GM12872 (cell line): ENCODE data around the gene NCAPH2.

ENCODE experiments used
- CTCF ChIP-seq: IDR thresholded peaks from 3 replicates; pipeline ENCODE4 v1.5.1; 2011; ENCODE audit warnings: low read depth, mild to moderate bottlenecking, low read length, moderate library complexity; ENCODE audit not compliant: insufficient read depth

The NCAPH2 gene

DNA sequence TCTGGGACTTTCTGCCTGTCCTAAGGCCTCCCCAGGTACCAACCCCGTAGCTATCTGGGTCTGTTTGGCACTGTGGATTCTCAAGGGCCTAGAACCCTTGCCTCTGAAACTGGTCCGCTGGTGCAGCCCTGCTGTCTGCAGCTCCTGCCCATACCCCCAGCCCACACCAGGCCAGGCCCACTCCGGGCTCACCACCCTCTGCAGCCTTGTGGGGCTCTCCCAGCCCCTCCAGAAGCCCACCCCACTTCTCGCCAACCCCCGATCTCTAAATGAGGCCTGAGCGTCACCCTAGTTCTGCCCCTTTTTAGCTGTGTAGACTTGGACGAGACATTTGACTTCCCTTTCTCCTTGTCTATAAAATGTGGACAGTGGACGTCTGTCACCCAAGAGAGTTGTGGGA lies 42.4 kb downstream of the NCAPH2 start:
- TF ChIP-seq CTCF: no peak

DNA sequence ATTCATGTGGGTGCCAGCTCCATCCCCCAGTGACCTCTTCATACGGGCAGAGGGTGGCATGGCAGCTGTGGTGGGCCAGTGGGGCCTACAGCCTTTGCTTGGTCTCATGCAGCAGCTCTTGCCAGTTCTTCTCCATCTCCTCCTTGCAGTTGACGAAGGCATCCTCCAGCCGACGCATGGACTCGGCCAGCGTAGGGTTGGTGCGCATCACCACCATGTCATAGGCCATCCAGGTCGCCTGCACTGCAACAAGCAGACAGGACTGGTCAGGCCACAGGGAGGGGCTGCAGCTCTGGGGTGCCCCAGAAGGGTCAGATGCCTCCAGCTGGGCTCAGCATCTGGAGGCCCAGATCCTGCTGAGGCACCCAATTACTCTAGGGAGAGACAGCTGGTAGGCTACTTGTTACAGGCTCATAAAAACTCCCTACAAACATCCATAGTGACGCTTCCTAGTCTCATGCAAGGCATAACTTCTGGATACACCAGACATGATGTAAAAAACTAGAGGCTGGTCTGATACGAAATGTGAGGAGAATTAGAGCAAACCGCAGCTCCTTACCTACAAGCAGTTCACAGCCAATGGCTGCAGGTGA lies 43.2 kb downstream of the NCAPH2 start:
- no peak for TF ChIP-seq CTCF

- TF ChIP-seq CTCF: no peak
These were observed 45.3 kb downstream of the NCAPH2 start for GRCh38 chr22:50553310-50553709.

- no peak for TF ChIP-seq CTCF
These were observed 48.7 kb downstream of the NCAPH2 start for GRCh38 chr22:50556703-50557102.

GRCh38 chr22:50560034-50560433 lies 52.0 kb downstream of the NCAPH2 start:
- no peak for TF ChIP-seq CTCF

GRCh38 chr22:50561401-50562358 lies 53.7 kb downstream of the NCAPH2 start:
- no peak for TF ChIP-seq CTCF

- TF ChIP-seq CTCF: peak; percentile 89
These were observed 54.7 kb downstream of the NCAPH2 start, which contains the start of gene SYCE3 for GRCh38 chr22:50562523-50563412. SYCE3 (minus strand) TSS chr22:50562919; CDS start chr22:50556405, 6,514 bp downstream.
